ENCODE measurements around the gene PTPRO. TPM values are rescaled to one million over a fixed set of nuclear protein-coding genes. Genes with fewer than 3 reads are reported as not detected.

Gene PTPRO
- total RNA-seq, 2 experiments from 2014 or later, result 1.1 to 2.6 TPM

GRCh38 chr12:15472036-15472435 lies 149.7 kb downstream of the PTPRO start:
- Mint-ChIP-seq H3K27ac (no peak overlapping the region), H3K9me3 (ENCODE audit: insufficient read depth) (no peaks in the 10 kb centered on the region), H3K4me3 (no peak overlapping the region), H3K27me3 (ENCODE audit: low read depth) (peaks cover 8% of the 10 kb centered on the region), H3K4me1 (ENCODE audit: low read depth) (no peaks in the 10 kb centered on the region), H3K36me3 (ENCODE audit: low read depth) (no peaks in the 10 kb centered on the region)
- ChIA-PET POLR2A (no interaction called here), CTCF (no interaction called here)
- no peak for DNase-seq
- no peak for ATAC-seq

GRCh38 chr12:15474766-15475165 lies 152.5 kb downstream of the PTPRO start:
- Mint-ChIP-seq H3K27ac (no peak overlapping the region), H3K9me3 (ENCODE audit: insufficient read depth) (no peaks in the 10 kb centered on the region), H3K4me1 (ENCODE audit: low read depth) (no peaks in the 10 kb centered on the region), H3K27me3 (ENCODE audit: low read depth) (peaks cover 5% of the 10 kb centered on the region), H3K4me3 (no peak overlapping the region), H3K36me3 (ENCODE audit: low read depth) (no peaks in the 10 kb centered on the region)
- ATAC-seq (no peak), DNase-seq (no peak)
- ChIA-PET POLR2A (no interaction called here), CTCF (no interaction called here)

- H3K4me3 Mint-ChIP-seq, result no peak overlapping the region
- CTCF ChIA-PET, result no interaction called here
- no peaks in the 10 kb centered on the region for H3K27me3 Mint-ChIP-seq (ENCODE audit: low read depth)
- no peaks in the 10 kb centered on the region for H3K9me3 Mint-ChIP-seq (ENCODE audit: insufficient read depth)
- H3K27ac Mint-ChIP-seq, result no peak overlapping the region
- POLR2A ChIA-PET, result no interaction called here
- ATAC-seq, result no peak
- DNase-seq, result no peak
- H3K36me3 Mint-ChIP-seq (ENCODE audit: low read depth), result no peaks in the 10 kb centered on the region
- H3K4me1 Mint-ChIP-seq (ENCODE audit: low read depth), result no peaks in the 10 kb centered on the region
Observed at GRCh38 chr12:15477761-15478160, 155.5 kb downstream of the PTPRO start.

- no peak overlapping the region for H3K27ac Mint-ChIP-seq
- CTCF ChIA-PET, result no interaction called here
- H3K4me3 Mint-ChIP-seq, result no peak overlapping the region
- H3K27me3 Mint-ChIP-seq (ENCODE audit: low read depth), result peaks cover 6% of the 10 kb centered on the region
- no peaks in the 10 kb centered on the region for H3K36me3 Mint-ChIP-seq (ENCODE audit: low read depth)
- H3K9me3 Mint-ChIP-seq (ENCODE audit: insufficient read depth), result no peaks in the 10 kb centered on the region
- ATAC-seq (no peak), DNase-seq (no peak)
- POLR2A ChIA-PET, result no interaction called here
- H3K4me1 Mint-ChIP-seq (ENCODE audit: low read depth), result no peaks in the 10 kb centered on the region
Observed at GRCh38 chr12:15481846-15482245, 159.5 kb downstream of the PTPRO start.

- Mint-ChIP-seq H3K4me1 (ENCODE audit: low read depth) (no peaks in the 10 kb centered on the region), H3K4me3 (no peak overlapping the region), H3K36me3 (ENCODE audit: low read depth) (no peaks in the 10 kb centered on the region), H3K9me3 (ENCODE audit: insufficient read depth) (no peaks in the 10 kb centered on the region), H3K27me3 (ENCODE audit: low read depth) (peaks cover 6% of the 10 kb centered on the region), H3K27ac (no peak overlapping the region)
- ChIA-PET CTCF (interaction anchor here (1.3 kb wide), 1 partner anchor 12 kb away, joined by 3 read pairs; no protein-coding TSS in a partner anchor), POLR2A (no interaction called here)
- no peak for DNase-seq
- no peak for ATAC-seq
Observed at GRCh38 chr12:15485466-15485865, 163.2 kb downstream of the PTPRO start.

- H3K4me3 Mint-ChIP-seq, result no peak overlapping the region
- H3K36me3 Mint-ChIP-seq (ENCODE audit: low read depth), result no peaks in the 10 kb centered on the region
- ChIA-PET POLR2A (no interaction called here), CTCF (no interaction called here)
- DNase-seq, result no peak
- H3K9me3 Mint-ChIP-seq (ENCODE audit: insufficient read depth), result no peaks in the 10 kb centered on the region
- H3K27me3 Mint-ChIP-seq (ENCODE audit: low read depth), result peaks cover 9% of the 10 kb centered on the region
- no peak for ATAC-seq
- no peaks in the 10 kb centered on the region for H3K4me1 Mint-ChIP-seq (ENCODE audit: low read depth)
- H3K27ac Mint-ChIP-seq, result no peak overlapping the region
Observed at GRCh38 chr12:15486859-15487258, 164.6 kb downstream of the PTPRO start.

- Mint-ChIP-seq H3K36me3 (ENCODE audit: low read depth) (no peaks in the 10 kb centered on the region), H3K4me3 (no peak overlapping the region), H3K4me1 (ENCODE audit: low read depth) (no peaks in the 10 kb centered on the region), H3K27me3 (ENCODE audit: low read depth) (peaks cover 14% of the 10 kb centered on the region), H3K27ac (no peak overlapping the region), H3K9me3 (ENCODE audit: insufficient read depth) (no peaks in the 10 kb centered on the region)
- ATAC-seq (no peak), DNase-seq (no peak)
- CTCF ChIA-PET, result no interaction called here
- POLR2A ChIA-PET, result no interaction called here
Observed at GRCh38 chr12:15488481-15488880, 166.2 kb downstream of the PTPRO start.

GRCh38 chr12:15494329-15495046 lies 172.2 kb downstream of the PTPRO start:
- H3K4me3 Mint-ChIP-seq, result no peak overlapping the region
- no peaks in the 10 kb centered on the region for H3K9me3 Mint-ChIP-seq (ENCODE audit: insufficient read depth)
- no peaks in the 10 kb centered on the region for H3K36me3 Mint-ChIP-seq (ENCODE audit: low read depth)
- ChIA-PET POLR2A (no interaction called here), CTCF (no interaction called here)
- peaks cover 14% of the 10 kb centered on the region for H3K27me3 Mint-ChIP-seq (ENCODE audit: low read depth)
- no peaks in the 10 kb centered on the region for H3K4me1 Mint-ChIP-seq (ENCODE audit: low read depth)
- DNase-seq (no peak), ATAC-seq (no peak)
- H3K27ac Mint-ChIP-seq, result no peak overlapping the region

- no peaks in the 10 kb centered on the region for H3K4me1 Mint-ChIP-seq (ENCODE audit: low read depth)
- ATAC-seq, result no peak
- DNase-seq, result no peak
- CTCF ChIA-PET, result no interaction called here
- no peaks in the 10 kb centered on the region for H3K9me3 Mint-ChIP-seq (ENCODE audit: insufficient read depth)
- no peaks in the 10 kb centered on the region for H3K36me3 Mint-ChIP-seq (ENCODE audit: low read depth)
- POLR2A ChIA-PET, result no interaction called here
- H3K27me3 Mint-ChIP-seq (ENCODE audit: low read depth), result peaks cover 11% of the 10 kb centered on the region
- H3K4me3 Mint-ChIP-seq, result no peak overlapping the region
- no peak overlapping the region for H3K27ac Mint-ChIP-seq
Observed at GRCh38 chr12:15495746-15496145, 173.4 kb downstream of the PTPRO start.

GRCh38 chr12:15496738-15497137 lies 174.4 kb downstream of the PTPRO start:
- ATAC-seq, result no peak
- H3K27ac Mint-ChIP-seq, result no peak overlapping the region
- peaks cover 12% of the 10 kb centered on the region for H3K27me3 Mint-ChIP-seq (ENCODE audit: low read depth)
- ChIA-PET POLR2A (no interaction called here), CTCF (interaction anchor here (1.6 kb wide), 1 partner anchor 11 kb away, joined by 3 read pairs; no protein-coding TSS in a partner anchor)
- no peaks in the 10 kb centered on the region for H3K9me3 Mint-ChIP-seq (ENCODE audit: insufficient read depth)
- DNase-seq, result no peak
- H3K4me3 Mint-ChIP-seq, result no peak overlapping the region
- no peaks in the 10 kb centered on the region for H3K4me1 Mint-ChIP-seq (ENCODE audit: low read depth)
- H3K36me3 Mint-ChIP-seq (ENCODE audit: low read depth), result no peaks in the 10 kb centered on the region

- ChIA-PET CTCF (interaction anchor here (1.6 kb wide), 1 partner anchor 12 kb away, joined by 3 read pairs; no protein-coding TSS in a partner anchor), POLR2A (no interaction called here)
- DNase-seq, result no peak
- Mint-ChIP-seq H3K36me3 (ENCODE audit: low read depth) (no peaks in the 10 kb centered on the region), H3K4me1 (ENCODE audit: low read depth) (no peaks in the 10 kb centered on the region), H3K27me3 (ENCODE audit: low read depth) (peaks cover 13% of the 10 kb centered on the region), H3K9me3 (ENCODE audit: insufficient read depth) (no peaks in the 10 kb centered on the region), H3K4me3 (no peak overlapping the region), H3K27ac (no peak overlapping the region)
- no peak for ATAC-seq
Observed at GRCh38 chr12:15497671-15498292, 175.5 kb downstream of the PTPRO start.

GRCh38 chr12:15502211-15502610 lies 179.9 kb downstream of the PTPRO start:
- peaks cover 13% of the 10 kb centered on the region for H3K27me3 Mint-ChIP-seq (ENCODE audit: low read depth)
- no peak overlapping the region for H3K27ac Mint-ChIP-seq
- H3K4me1 Mint-ChIP-seq (ENCODE audit: low read depth), result no peaks in the 10 kb centered on the region
- H3K4me3 Mint-ChIP-seq, result no peak overlapping the region
- H3K9me3 Mint-ChIP-seq (ENCODE audit: insufficient read depth), result no peaks in the 10 kb centered on the region
- DNase-seq, result no peak
- ChIA-PET POLR2A (no interaction called here), CTCF (no interaction called here)
- no peak for ATAC-seq
- no peaks in the 10 kb centered on the region for H3K36me3 Mint-ChIP-seq (ENCODE audit: low read depth)

- CTCF ChIA-PET, result no interaction called here
- Mint-ChIP-seq H3K27ac (no peak overlapping the region), H3K9me3 (ENCODE audit: insufficient read depth) (no peaks in the 10 kb centered on the region), H3K36me3 (ENCODE audit: low read depth) (no peaks in the 10 kb centered on the region), H3K27me3 (ENCODE audit: low read depth) (peaks cover 14% of the 10 kb centered on the region), H3K4me1 (ENCODE audit: low read depth) (no peaks in the 10 kb centered on the region), H3K4me3 (no peak overlapping the region)
- POLR2A ChIA-PET, result no interaction called here
- DNase-seq (no peak), ATAC-seq (no peak)
Observed at GRCh38 chr12:15505616-15506015, 183.3 kb downstream of the PTPRO start.
